Smooth muscle cell (in vitro differentiated cells): ENCODE results near the gene RPUSD1. TPM values are rescaled to one million over a fixed set of nuclear protein-coding genes. Genes with fewer than 3 reads are reported as not detected.

Experiments
- DNase-seq: peaks from one replicate; lab custom pipeline; 2025; ENCODE audit not compliant: unreplicated experiment; lab: John Stamatoyannopoulos, UW
- H2AFZ ChIP-seq: fragments of 200-600 bp; sonication (generic); 2 replicates; pipeline ENCODE4 v1.6.0; 2016; ENCODE audit warnings: antibody characterized with exemption, low read depth, mild to moderate bottlenecking
- H3F3A ChIP-seq: fragments of 200-600 bp; sonication (generic); 2 replicates; pipeline ENCODE4 v1.6.0; 2017; ENCODE audit warnings: antibody characterized with exemption, low read depth
- H3K27ac ChIP-seq: fragments of 200-600 bp; sonication (generic); 2 replicates; pipeline ENCODE4 v1.5.1; 2016; ENCODE audit warnings: low read depth, mild to moderate bottlenecking
- H3K27me3 ChIP-seq: fragments of 200-600 bp; sonication (generic); 2 replicates; pipeline ENCODE4 v1.6.1; 2016; ENCODE audit warnings: low read depth, mild to moderate bottlenecking
- H3K36me3 ChIP-seq: fragments of 200-600 bp; sonication (generic); 2 replicates; pipeline ENCODE4 v1.5.1; 2016; ENCODE audit warnings: low read depth
- H3K4me1 ChIP-seq: fragments of 200-600 bp; sonication (generic); 2 replicates; pipeline ENCODE4 v1.5.1; 2016; ENCODE audit warnings: low read depth
- H3K4me2 ChIP-seq: fragments of 200-600 bp; sonication (generic); 2 replicates; pipeline ENCODE4 v1.6.0; 2016; ENCODE audit warnings: mild to moderate bottlenecking
- H3K4me3 ChIP-seq: fragments of 200-600 bp; sonication (generic); 2 replicates; pipeline ENCODE4 v1.5.1; 2016; ENCODE audit warnings: mild to moderate bottlenecking
- H3K79me2 ChIP-seq: fragments of 200-600 bp; sonication (generic); 2 replicates; pipeline ENCODE4 v1.6.0; 2016; ENCODE audit warnings: low read depth, mild to moderate bottlenecking
- H3K9ac ChIP-seq: fragments of 200-600 bp; sonication (generic); 2 replicates; pipeline ENCODE4 v1.6.0; 2016; ENCODE audit warnings: low read depth
- H3K9me3 ChIP-seq: fragments of 200-600 bp; sonication (generic); replicated peaks from 2 replicates; pipeline ENCODE4 v1.5.1; 2016; ENCODE audit warnings: low read depth
- H4K20me1 ChIP-seq: fragments of 200-600 bp; sonication (generic); 2 replicates; pipeline ENCODE4 v1.6.0; 2016; ENCODE audit warnings: low read depth
- WGBS: methylation state at CpG from one replicate; pipeline ENCODE4 v1.1.7; 2016; ENCODE audit warnings: low lambda C conversion rate; 5-methylcytosine and 5-hydroxymethylcytosine counted together
- polyA plus RNA-seq: library from polyadenylated mRNA; unstranded; fragments of >200 nt; fragmentation: Nextera tagmentation; extraction: Ambion mirVana; gene quantifications from 2 replicates; pipeline ENCODE4 v1.2.1, GENCODE V29; 2016
- total RNA-seq: library from RNA; depleted of rRNA; stranded (reverse); fragments of >200 nt; gene quantifications from 2 replicates; pipeline ENCODE4 v1.2.3, GENCODE V29; 2014
- TF ChIP-seq, protein P1 (sequence below): fragments of 200-600 bp; sonication (generic); IDR thresholded peaks from 2 replicates; pipeline ENCODE4 v1.5.1; 2017; ENCODE audit warnings: borderline replicate concordance, mild to moderate bottlenecking, antibody characterized with exemption; ENCODE audit not compliant: insufficient read depth, poor library complexity, severe bottlenecking

RPUSD1 gene
- total and polyA plus RNA-seq, 2 experiments from 2014 or later, result 7.8 to 20.8 TPM

DNA sequence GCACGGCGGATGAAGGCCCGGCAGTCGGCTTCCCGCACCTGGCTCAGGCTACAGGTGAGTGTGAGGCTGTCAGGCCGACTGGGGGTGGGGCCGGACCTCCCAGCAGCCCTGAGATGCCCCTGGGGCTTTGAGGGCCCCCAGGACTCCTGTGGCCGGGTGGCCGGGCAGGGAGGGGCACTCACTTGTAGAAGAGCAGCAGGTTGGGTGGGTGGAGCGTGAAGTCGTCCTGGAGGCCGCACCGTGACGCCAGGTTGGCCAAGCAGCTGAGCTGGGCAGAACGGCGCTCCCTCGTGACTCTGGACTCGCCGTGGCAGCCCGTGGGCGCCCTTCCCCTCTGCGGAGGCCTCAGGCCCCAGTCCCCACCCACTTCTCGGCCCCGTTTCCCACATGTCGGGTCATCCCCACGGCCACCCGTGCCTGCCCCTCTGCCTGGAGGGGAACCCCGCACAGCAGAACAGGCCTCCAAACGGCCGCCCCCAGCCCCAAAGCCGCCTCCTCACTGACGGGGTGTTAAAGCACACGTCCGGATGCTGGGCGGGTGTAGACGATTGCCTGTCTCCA, 12.9 kb downstream of the RPUSD1 start:
- Histone ChIP-seq H3K27ac (no peak overlapping the region), H3K27me3 (no peaks in the 10 kb centered on the region), H3K4me2 (no peak overlapping the region), H3K79me2 (no peaks in the 10 kb centered on the region), H3K9me3 (no peaks in the 10 kb centered on the region), H3K9ac (no peak overlapping the region), H3K36me3 (no peaks in the 10 kb centered on the region), H3K4me1 (no peaks in the 10 kb centered on the region), H2AFZ (no peak overlapping the region), H4K20me1 (no peaks in the 10 kb centered on the region), H3K4me3 (no peak overlapping the region), H3F3A (no peaks in the 10 kb centered on the region)
- TF ChIP-seq, protein P1, sequence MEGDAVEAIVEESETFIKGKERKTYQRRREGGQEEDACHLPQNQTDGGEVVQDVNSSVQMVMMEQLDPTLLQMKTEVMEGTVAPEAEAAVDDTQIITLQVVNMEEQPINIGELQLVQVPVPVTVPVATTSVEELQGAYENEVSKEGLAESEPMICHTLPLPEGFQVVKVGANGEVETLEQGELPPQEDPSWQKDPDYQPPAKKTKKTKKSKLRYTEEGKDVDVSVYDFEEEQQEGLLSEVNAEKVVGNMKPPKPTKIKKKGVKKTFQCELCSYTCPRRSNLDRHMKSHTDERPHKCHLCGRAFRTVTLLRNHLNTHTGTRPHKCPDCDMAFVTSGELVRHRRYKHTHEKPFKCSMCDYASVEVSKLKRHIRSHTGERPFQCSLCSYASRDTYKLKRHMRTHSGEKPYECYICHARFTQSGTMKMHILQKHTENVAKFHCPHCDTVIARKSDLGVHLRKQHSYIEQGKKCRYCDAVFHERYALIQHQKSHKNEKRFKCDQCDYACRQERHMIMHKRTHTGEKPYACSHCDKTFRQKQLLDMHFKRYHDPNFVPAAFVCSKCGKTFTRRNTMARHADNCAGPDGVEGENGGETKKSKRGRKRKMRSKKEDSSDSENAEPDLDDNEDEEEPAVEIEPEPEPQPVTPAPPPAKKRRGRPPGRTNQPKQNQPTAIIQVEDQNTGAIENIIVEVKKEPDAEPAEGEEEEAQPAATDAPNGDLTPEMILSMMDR, result no peak
- WGBS, result 87% methylated on average over 23 of the region's 36 CpGs
- DNase-seq, result no peak

DNA sequence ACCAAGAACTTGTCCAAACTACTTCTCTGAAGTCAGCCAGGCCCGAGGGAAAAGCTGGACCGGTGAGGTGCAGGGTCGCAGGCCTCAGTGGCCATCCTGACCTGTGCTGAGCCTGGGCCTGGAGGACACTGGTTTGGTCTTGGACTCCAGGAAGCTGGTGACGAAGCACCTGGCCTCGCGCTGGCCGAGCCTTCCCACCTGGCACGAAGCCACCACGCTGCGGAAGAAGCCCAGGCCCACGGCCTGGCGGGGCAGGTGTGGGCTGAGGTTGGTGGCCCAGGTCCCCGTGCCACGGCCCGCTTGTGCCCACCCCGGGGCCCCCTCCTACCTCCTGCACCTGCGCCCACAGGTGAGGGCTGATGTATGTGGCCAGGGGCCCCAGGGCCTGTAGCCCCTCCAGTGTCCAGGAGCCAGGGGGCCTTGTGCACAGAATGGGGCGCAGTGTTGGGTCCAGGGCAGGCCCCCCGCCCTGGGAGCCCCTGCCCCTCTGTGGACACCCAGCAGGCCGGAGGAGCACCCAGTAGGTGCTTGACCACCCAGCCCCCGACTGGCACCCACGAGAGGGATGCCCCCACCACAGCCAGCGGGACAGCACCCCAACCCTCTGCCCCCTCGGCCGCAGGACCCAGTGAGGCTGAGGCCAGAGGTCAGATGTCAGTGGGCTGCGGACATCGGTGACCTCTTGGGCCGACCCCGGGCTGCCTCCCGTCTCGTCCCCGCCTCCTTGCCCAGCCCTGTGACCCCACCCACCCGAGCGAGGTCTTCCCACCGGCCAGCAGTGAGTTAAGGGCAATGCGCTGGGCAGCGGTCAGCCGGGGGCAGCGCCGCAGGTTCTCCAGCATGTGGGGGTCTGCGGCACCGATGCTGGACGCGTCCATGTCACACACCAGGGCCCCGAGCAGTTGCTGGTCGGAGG, 13.8 kb downstream of the RPUSD1 start:
- H3K9ac ChIP-seq, result no peak overlapping the region
- H3K4me2 ChIP-seq, result no peak overlapping the region
- no peaks in the 10 kb centered on the region for H3K9me3 ChIP-seq
- TF ChIP-seq, protein P1, result no peak
- no peaks in the 10 kb centered on the region for H3K36me3 ChIP-seq
- WGBS, result 91% methylated on average over 37 of the region's 46 CpGs
- no peaks in the 10 kb centered on the region for H3F3A ChIP-seq
- no peak for DNase-seq
- H3K4me3 ChIP-seq, result no peak overlapping the region
- no peaks in the 10 kb centered on the region for H3K27me3 ChIP-seq
- no peaks in the 10 kb centered on the region for H4K20me1 ChIP-seq
- no peaks in the 10 kb centered on the region for H3K79me2 ChIP-seq
- no peaks in the 10 kb centered on the region for H3K4me1 ChIP-seq
- H2AFZ ChIP-seq, result no peak overlapping the region
- no peak overlapping the region for H3K27ac ChIP-seq

DNA sequence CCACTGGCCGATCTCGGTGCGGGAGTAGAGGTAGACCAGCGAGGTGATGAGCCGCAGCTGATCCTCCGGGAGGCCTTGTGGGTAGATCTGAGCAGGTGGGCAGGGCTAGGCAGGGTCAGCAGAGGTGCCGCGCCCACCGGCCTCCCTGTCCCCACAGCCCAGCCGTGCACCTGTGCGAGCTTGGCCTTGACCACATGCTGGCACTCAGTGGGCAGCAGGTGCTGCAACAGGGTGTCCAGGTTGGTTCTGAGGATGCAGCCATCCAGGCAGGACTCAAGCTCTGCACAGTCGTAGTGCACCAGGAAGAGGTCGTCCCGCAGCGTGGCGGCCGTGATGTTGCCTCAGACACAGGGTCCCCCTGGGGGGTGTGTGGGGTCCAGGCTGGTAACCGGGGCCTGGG, 15.2 kb downstream of the RPUSD1 start:
- Histone ChIP-seq H3K4me1 (no peaks in the 10 kb centered on the region), H3K36me3 (no peaks in the 10 kb centered on the region), H3K27ac (no peak overlapping the region), H2AFZ (no peak overlapping the region), H3K27me3 (no peaks in the 10 kb centered on the region), H3K79me2 (no peaks in the 10 kb centered on the region), H4K20me1 (no peaks in the 10 kb centered on the region), H3K9me3 (no peaks in the 10 kb centered on the region), H3K4me3 (no peak overlapping the region), H3F3A (no peaks in the 10 kb centered on the region), H3K9ac (no peak overlapping the region), H3K4me2 (no peak overlapping the region)
- WGBS, result 92% methylated on average over 18 of the region's 18 CpGs
- no peak for DNase-seq
- TF ChIP-seq, protein P1, result no peak

DNA sequence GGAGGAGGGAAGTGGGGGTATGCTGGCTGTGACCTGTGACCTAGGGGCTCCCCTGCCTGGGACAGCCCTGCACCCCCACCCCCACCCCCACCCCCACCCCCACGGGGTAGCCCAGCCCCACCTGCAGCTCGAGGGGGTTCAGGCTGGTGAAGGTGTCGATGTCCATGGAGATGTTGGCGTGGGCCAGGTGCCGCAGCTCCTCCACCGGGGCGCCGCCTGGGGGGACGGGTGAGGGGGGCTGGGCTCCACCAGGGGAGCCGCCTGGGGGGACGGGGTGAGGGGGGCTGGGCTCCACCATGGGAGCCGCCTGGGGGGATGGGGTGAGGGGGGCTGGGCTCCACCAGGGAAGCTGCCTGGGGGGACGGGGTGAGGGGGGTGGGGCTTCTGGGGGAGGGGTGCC, 17.8 kb downstream of the RPUSD1 start:
- H3K27me3 ChIP-seq, result no peaks in the 10 kb centered on the region
- no peak overlapping the region for H3K4me3 ChIP-seq
- no peak overlapping the region for H2AFZ ChIP-seq
- no peak overlapping the region for H3K9ac ChIP-seq
- DNase-seq, result no peak
- H3F3A ChIP-seq, result no peaks in the 10 kb centered on the region
- no peaks in the 10 kb centered on the region for H3K4me1 ChIP-seq
- no peak overlapping the region for H3K27ac ChIP-seq
- no peaks in the 10 kb centered on the region for H3K9me3 ChIP-seq
- H3K79me2 ChIP-seq, result no peaks in the 10 kb centered on the region
- no CpG with 5 or more reads among the region's 13 CpGs for WGBS
- H3K4me2 ChIP-seq, result no peak overlapping the region
- H4K20me1 ChIP-seq, result no peaks in the 10 kb centered on the region
- TF ChIP-seq, protein P1, result no peak
- H3K36me3 ChIP-seq, result no peaks in the 10 kb centered on the region
